GM23338 (cell line): ENCODE results near the gene NVL. TPM values are rescaled to one million over a fixed set of nuclear protein-coding genes. Genes with fewer than 3 reads are reported as not detected.

Source experiments
- ATAC-seq: fragments of 200-7000 bp; cut with Tn5 transposase; 3 replicates; pipeline ENCODE4 v1.9.1; 2020
- DNase-seq: peaks from one replicate; pipeline ENCODE4 v3.0.0-alpha.2; 2015; ENCODE audit warnings: low spot score
- H2AFZ ChIP-seq: fragments of 200-600 bp; sonication (generic); 2 replicates; pipeline ENCODE4 v1.8.0; 2016; ENCODE audit warnings: antibody characterized with exemption, mild to moderate bottlenecking, moderate library complexity
- H3F3A ChIP-seq: fragments of 200-600 bp; sonication (generic); replicated peaks from 2 replicates; pipeline ENCODE4 v1.8.0; 2017; ENCODE audit warnings: antibody characterized with exemption, mixed run types, low read depth
- H3K27ac ChIP-seq: fragments of 200-600 bp; sonication (generic); 2 replicates; pipeline ENCODE4 v1.6.1; 2016; ENCODE audit warnings: low read depth
- H3K27me3 ChIP-seq: fragments of 200-600 bp; sonication (generic); 2 replicates; pipeline ENCODE4 v1.8.0; 2016; ENCODE audit warnings: mild to moderate bottlenecking, mixed run types, moderate library complexity; ENCODE audit not compliant: insufficient read depth
- H3K36me3 ChIP-seq: fragments of 200-600 bp; sonication (generic); 2 replicates; pipeline ENCODE4 v1.8.0; 2016; ENCODE audit warnings: mild to moderate bottlenecking; ENCODE audit not compliant: insufficient read depth
- H3K4me1 ChIP-seq: fragments of 200-600 bp; sonication (generic); 2 replicates; pipeline ENCODE4 v1.8.0; 2016; ENCODE audit warnings: mild to moderate bottlenecking, moderate library complexity; ENCODE audit not compliant: insufficient read depth
- H3K4me2 ChIP-seq: fragments of 200-600 bp; sonication (generic); 2 replicates; pipeline ENCODE4 v1.7.1; 2017; ENCODE audit warnings: mixed run types
- H3K4me3 ChIP-seq: fragments of 200-600 bp; sonication (generic); 2 replicates; pipeline ENCODE4 v1.6.1; 2016; ENCODE audit warnings: mixed run types
- H3K79me2 ChIP-seq: fragments of 200-600 bp; sonication (generic); replicated peaks from 2 replicates; pipeline ENCODE4 v1.8.0; 2017; ENCODE audit warnings: mild to moderate bottlenecking; ENCODE audit not compliant: insufficient read depth
- H3K9me2 ChIP-seq: fragments of 200-600 bp; sonication (generic); 2 replicates; pipeline ENCODE4 v1.8.0; 2017; ENCODE audit not compliant: insufficient read depth
- H4K20me1 ChIP-seq: fragments of 200-600 bp; sonication (generic); replicated peaks from 2 replicates; pipeline ENCODE4 v1.8.0; 2017; ENCODE audit warnings: mild to moderate bottlenecking; ENCODE audit not compliant: insufficient read depth
- H3K27ac Mint-ChIP-seq: 2 replicates; pipeline ENCODE4 v1.8.0; 2020; ENCODE audit warnings: inconsistent platforms, mild to moderate bottlenecking, moderate library complexity, mixed read lengths
- H3K27me3 Mint-ChIP-seq: 3 replicates; pipeline ENCODE4 v1.8.0; 2022; ENCODE audit warnings: low read depth, mild to moderate bottlenecking, moderate library complexity, mixed read lengths, inconsistent platforms; ENCODE audit not compliant: insufficient read depth, poor library complexity
- H3K36me3 Mint-ChIP-seq: 3 replicates; pipeline ENCODE4 v1.8.0; 2021; ENCODE audit warnings: low read depth, mild to moderate bottlenecking, inconsistent platforms, moderate library complexity, mixed read lengths
- H3K4me1 Mint-ChIP-seq: 3 replicates; pipeline ENCODE4 v1.8.0; 2020; ENCODE audit warnings: mild to moderate bottlenecking, inconsistent platforms, mixed read lengths
- H3K4me3 Mint-ChIP-seq: 3 replicates; pipeline ENCODE4 v1.8.0; 2021; ENCODE audit warnings: moderate library complexity, mild to moderate bottlenecking, inconsistent platforms, mixed read lengths
- H3K9me3 Mint-ChIP-seq: 3 replicates; pipeline ENCODE4 v1.8.0; 2020; ENCODE audit warnings: moderate library complexity, mild to moderate bottlenecking, inconsistent platforms, mixed read lengths
- CREB1 ChIP-seq: fragments of 250-450 bp; sonication (Bioruptor Pico); IDR thresholded peaks from 2 replicates; pipeline ENCODE4 v1.5.0; 2020; ENCODE audit warnings: low read depth, mild to moderate bottlenecking, moderate library complexity
- EZH2 ChIP-seq: fragments of 200-600 bp; sonication (generic); IDR thresholded peaks from one replicate; pipeline ENCODE4 v1.8.0; 2017; ENCODE audit warnings: antibody characterized with exemption, mild to moderate bottlenecking, low read depth; ENCODE audit not compliant: unreplicated experiment
- EZH2phosphoT487 ChIP-seq: fragments of 200-600 bp; sonication (generic); IDR thresholded peaks from one replicate; pipeline ENCODE4 v1.8.1; 2018; ENCODE audit warnings: antibody characterized with exemption; ENCODE audit not compliant: unreplicated experiment
- JUNB ChIP-seq: IDR thresholded peaks from one replicate; pipeline ENCODE4 v1.6.1; 2016; ENCODE audit warnings: antibody characterized with exemption; ENCODE audit not compliant: unreplicated experiment
- NANOG ChIP-seq: IDR thresholded peaks from 2 replicates; pipeline ENCODE4 v1.6.1; 2016; ENCODE audit warnings: antibody characterized with exemption, borderline replicate concordance
- POLR2AphosphoS5 ChIP-seq: IDR thresholded peaks from 2 replicates; pipeline ENCODE4 v1.6.1; 2016; ENCODE audit warnings: antibody characterized with exemption, low read depth
- STAT1 ChIP-seq: IDR thresholded peaks from one replicate; pipeline ENCODE4 v1.6.1; 2016; ENCODE audit warnings: antibody characterized with exemption; ENCODE audit not compliant: unreplicated experiment
- ZNF114 ChIP-seq: fragments of 250-450 bp; sonication (Bioruptor Pico); IDR thresholded peaks from 2 replicates; pipeline ENCODE4 v1.5.0; 2020; ENCODE audit warnings: mild to moderate bottlenecking, moderate library complexity
- ZNF331 ChIP-seq: fragments of 250-450 bp; sonication (Bioruptor Pico); IDR thresholded peaks from 2 replicates; pipeline ENCODE4 v1.5.0; 2020; ENCODE audit warnings: low read depth, mild to moderate bottlenecking, moderate library complexity
- polyA plus RNA-seq: library from polyadenylated mRNA; unstranded; fragments of >200 nt; fragmentation: Nextera tagmentation; extraction: Ambion mirVana; gene quantifications from 2 replicates; pipeline ENCODE4 v1.2.1, GENCODE V29; 2016
- total RNA-seq: library from RNA; depleted of rRNA; stranded (reverse); fragments of >200 nt; shearing (Covaris generic); gene quantifications from 2 replicates; pipeline ENCODE4 v1.2.3, GENCODE V29; 2014
- TF ChIP-seq, protein P1 (sequence below): fragments of 250-450 bp; sonication (Bioruptor Pico); IDR thresholded peaks from 2 replicates; pipeline ENCODE4 v1.5.0; 2020; ENCODE audit warnings: mild to moderate bottlenecking, moderate library complexity
- TF ChIP-seq, protein P2 (sequence below): IDR thresholded peaks from one replicate; pipeline ENCODE4 v1.6.1; 2018; ENCODE audit warnings: antibody characterized with exemption; ENCODE audit not compliant: unreplicated experiment
- TF ChIP-seq, protein P3 (sequence below): IDR thresholded peaks from 2 replicates; pipeline ENCODE4 v1.6.1; 2016; ENCODE audit warnings: antibody characterized with exemption

The NVL gene
- total and polyA plus RNA-seq, 2 experiments from 2014 or later, result 44.4 to 71.7 TPM

DNA sequence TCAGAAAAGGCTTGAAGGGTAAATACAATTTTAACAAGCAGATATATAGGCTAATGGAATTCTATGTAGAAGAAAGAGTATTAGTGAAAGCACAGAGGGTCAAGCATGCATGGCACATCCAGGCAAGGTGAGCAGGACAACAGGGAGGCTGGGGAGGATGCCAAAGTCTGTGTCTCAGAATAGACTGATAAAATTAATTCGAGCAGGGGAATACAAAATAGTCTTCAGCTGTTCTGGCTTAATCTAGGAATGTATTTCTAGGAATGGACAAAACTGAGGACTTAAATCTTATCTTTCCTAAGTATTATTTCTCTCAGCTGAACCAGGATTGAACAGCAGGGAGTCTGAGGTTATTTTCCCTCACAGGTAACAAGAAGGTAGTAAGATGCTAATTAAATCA is 35.2 kb downstream of the NVL start:
- ATAC-seq, result no peak
- peaks cover 39% of the 10 kb centered on the region for H3K36me3 ChIP-seq
- H3K79me2 ChIP-seq, result no peaks in the 10 kb centered on the region
- Mint-ChIP-seq H3K4me1 (no peaks in the 10 kb centered on the region), H3K4me3 (no peak overlapping the region), H3K36me3 (peaks cover 71% of the 10 kb centered on the region), H3K27me3 (peaks cover 4% of the 10 kb centered on the region), H3K9me3 (no peaks in the 10 kb centered on the region), H3K27ac (no peak overlapping the region)
- H2AFZ ChIP-seq, result no peak overlapping the region
- TF ChIP-seq ZNF331 (CRISPR knock-in tag), result no peak
- H3K27ac ChIP-seq, result no peak overlapping the region
- H3K4me1 ChIP-seq, result no peaks in the 10 kb centered on the region
- H3K4me3 ChIP-seq, result no peak overlapping the region
- no peaks in the 10 kb centered on the region for H3K27me3 ChIP-seq
- H3K4me2 ChIP-seq, result no peak overlapping the region
- H3K9me2 ChIP-seq, result no peaks in the 10 kb centered on the region
- no peak for DNase-seq
- 0 out of 2 replicates have a peak, but pooled peaks cover 3% of the 10 kb centered on the region for H4K20me1 ChIP-seq
- H3F3A ChIP-seq, result peaks cover 3% of the 10 kb centered on the region

DNA sequence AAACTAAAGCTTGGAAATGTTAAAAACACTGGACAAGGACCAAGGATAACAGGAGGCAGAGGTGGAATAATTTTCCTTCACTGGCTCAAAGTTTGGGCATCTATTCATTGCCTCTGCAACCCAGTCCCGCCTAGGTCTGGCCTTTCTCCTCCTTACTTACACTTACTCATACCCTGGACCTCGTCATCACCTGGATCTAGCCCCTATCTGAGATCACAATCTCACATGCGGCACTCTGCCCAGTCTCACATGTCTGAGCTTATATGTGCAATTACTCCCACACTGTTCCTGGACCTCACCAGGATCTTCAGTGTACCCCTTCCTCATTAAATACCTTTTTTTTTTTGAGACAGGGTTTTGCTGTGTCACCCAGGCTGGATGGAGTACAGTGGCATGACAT is 37.6 kb downstream of the NVL start:
- H3K36me3 ChIP-seq, result peaks cover 28% of the 10 kb centered on the region
- Mint-ChIP-seq H3K4me1 (peaks cover 8% of the 10 kb centered on the region; the same call in 2 of the 3 replicates), H3K27ac (no peak overlapping the region)
- TF ChIP-seq JUNB, result no peak
- TF ChIP-seq, protein P1, sequence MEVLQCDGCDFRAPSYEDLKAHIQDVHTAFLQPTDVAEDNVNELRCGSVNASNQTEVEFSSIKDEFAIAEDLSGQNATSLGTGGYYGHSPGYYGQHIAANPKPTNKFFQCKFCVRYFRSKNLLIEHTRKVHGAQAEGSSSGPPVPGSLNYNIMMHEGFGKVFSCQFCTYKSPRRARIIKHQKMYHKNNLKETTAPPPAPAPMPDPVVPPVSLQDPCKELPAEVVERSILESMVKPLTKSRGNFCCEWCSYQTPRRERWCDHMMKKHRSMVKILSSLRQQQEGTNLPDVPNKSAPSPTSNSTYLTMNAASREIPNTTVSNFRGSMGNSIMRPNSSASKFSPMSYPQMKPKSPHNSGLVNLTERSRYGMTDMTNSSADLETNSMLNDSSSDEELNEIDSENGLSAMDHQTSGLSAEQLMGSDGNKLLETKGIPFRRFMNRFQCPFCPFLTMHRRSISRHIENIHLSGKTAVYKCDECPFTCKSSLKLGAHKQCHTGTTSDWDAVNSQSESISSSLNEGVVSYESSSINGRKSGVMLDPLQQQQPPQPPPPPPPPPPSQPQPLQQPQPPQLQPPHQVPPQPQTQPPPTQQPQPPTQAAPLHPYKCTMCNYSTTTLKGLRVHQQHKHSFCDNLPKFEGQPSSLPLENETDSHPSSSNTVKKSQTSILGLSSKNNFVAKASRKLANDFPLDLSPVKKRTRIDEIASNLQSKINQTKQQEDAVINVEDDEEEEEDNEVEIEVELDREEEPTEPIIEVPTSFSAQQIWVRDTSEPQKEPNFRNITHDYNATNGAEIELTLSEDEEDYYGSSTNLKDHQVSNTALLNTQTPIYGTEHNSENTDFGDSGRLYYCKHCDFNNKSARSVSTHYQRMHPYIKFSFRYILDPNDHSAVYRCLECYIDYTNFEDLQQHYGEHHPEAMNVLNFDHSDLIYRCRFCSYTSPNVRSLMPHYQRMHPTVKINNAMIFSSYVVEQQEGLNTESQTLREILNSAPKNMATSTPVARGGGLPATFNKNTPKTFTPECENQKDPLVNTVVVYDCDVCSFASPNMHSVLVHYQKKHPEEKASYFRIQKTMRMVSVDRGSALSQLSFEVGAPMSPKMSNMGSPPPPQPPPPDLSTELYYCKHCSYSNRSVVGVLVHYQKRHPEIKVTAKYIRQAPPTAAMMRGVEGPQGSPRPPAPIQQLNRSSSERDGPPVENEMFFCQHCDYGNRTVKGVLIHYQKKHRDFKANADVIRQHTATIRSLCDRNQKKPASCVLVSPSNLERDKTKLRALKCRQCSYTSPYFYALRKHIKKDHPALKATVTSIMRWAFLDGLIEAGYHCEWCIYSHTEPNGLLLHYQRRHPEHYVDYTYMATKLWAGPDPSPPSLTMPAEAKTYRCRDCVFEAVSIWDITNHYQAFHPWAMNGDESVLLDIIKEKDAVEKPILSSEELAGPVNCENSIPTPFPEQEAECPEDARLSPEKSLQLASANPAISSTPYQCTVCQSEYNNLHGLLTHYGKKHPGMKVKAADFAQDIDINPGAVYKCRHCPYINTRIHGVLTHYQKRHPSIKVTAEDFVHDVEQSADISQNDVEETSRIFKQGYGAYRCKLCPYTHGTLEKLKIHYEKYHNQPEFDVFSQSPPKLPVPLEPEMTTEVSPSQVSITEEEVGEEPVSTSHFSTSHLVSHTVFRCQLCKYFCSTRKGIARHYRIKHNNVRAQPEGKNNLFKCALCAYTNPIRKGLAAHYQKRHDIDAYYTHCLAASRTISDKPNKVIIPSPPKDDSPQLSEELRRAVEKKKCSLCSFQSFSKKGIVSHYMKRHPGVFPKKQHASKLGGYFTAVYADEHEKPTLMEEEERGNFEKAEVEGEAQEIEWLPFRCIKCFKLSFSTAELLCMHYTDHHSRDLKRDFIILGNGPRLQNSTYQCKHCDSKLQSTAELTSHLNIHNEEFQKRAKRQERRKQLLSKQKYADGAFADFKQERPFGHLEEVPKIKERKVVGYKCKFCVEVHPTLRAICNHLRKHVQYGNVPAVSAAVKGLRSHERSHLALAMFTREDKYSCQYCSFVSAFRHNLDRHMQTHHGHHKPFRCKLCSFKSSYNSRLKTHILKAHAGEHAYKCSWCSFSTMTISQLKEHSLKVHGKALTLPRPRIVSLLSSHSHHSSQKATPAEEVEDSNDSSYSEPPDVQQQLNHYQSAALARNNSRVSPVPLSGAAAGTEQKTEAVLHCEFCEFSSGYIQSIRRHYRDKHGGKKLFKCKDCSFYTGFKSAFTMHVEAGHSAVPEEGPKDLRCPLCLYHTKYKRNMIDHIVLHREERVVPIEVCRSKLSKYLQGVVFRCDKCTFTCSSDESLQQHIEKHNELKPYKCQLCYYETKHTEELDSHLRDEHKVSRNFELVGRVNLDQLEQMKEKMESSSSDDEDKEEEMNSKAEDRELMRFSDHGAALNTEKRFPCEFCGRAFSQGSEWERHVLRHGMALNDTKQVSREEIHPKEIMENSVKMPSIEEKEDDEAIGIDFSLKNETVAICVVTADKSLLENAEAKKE (CRISPR knock-in tag), result no peak
- no peak for TF ChIP-seq POLR2AphosphoS5
- TF ChIP-seq ZNF331 (CRISPR knock-in tag), result no peak
- TF ChIP-seq EZH2, result no peak
- TF ChIP-seq STAT1, result no peak
- TF ChIP-seq, protein P2, sequence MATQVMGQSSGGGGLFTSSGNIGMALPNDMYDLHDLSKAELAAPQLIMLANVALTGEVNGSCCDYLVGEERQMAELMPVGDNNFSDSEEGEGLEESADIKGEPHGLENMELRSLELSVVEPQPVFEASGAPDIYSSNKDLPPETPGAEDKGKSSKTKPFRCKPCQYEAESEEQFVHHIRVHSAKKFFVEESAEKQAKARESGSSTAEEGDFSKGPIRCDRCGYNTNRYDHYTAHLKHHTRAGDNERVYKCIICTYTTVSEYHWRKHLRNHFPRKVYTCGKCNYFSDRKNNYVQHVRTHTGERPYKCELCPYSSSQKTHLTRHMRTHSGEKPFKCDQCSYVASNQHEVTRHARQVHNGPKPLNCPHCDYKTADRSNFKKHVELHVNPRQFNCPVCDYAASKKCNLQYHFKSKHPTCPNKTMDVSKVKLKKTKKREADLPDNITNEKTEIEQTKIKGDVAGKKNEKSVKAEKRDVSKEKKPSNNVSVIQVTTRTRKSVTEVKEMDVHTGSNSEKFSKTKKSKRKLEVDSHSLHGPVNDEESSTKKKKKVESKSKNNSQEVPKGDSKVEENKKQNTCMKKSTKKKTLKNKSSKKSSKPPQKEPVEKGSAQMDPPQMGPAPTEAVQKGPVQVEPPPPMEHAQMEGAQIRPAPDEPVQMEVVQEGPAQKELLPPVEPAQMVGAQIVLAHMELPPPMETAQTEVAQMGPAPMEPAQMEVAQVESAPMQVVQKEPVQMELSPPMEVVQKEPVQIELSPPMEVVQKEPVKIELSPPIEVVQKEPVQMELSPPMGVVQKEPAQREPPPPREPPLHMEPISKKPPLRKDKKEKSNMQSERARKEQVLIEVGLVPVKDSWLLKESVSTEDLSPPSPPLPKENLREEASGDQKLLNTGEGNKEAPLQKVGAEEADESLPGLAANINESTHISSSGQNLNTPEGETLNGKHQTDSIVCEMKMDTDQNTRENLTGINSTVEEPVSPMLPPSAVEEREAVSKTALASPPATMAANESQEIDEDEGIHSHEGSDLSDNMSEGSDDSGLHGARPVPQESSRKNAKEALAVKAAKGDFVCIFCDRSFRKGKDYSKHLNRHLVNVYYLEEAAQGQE, result no peak
- TF ChIP-seq CREB1 (CRISPR knock-in tag), result no peak
- no peak for TF ChIP-seq ZNF114 (CRISPR knock-in tag)
- TF ChIP-seq, protein P3, sequence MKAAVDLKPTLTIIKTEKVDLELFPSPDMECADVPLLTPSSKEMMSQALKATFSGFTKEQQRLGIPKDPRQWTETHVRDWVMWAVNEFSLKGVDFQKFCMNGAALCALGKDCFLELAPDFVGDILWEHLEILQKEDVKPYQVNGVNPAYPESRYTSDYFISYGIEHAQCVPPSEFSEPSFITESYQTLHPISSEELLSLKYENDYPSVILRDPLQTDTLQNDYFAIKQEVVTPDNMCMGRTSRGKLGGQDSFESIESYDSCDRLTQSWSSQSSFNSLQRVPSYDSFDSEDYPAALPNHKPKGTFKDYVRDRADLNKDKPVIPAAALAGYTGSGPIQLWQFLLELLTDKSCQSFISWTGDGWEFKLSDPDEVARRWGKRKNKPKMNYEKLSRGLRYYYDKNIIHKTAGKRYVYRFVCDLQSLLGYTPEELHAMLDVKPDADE, result no peak
- no peak for TF ChIP-seq NANOG
- TF ChIP-seq EZH2phosphoT487, result no peak

More for the DNA sequence above, 37.6 kb downstream of the NVL start:
- H3K27me3 Mint-ChIP-seq, result no peaks in the 10 kb centered on the region
- Histone ChIP-seq H3K27ac (no peak overlapping the region), H3K4me3 (no peak overlapping the region), H3F3A (peaks cover 3% of the 10 kb centered on the region), H3K27me3 (no peaks in the 10 kb centered on the region), H3K9me2 (no peaks in the 10 kb centered on the region), H4K20me1 (peaks cover 3% of the 10 kb centered on the region; the same call in 1 of the 2 replicates), H3K79me2 (no peaks in the 10 kb centered on the region), H2AFZ (no peak overlapping the region), H3K4me2 (no peak overlapping the region), H3K4me1 (no peaks in the 10 kb centered on the region)
- no peaks in the 10 kb centered on the region for H3K9me3 Mint-ChIP-seq
- no peak overlapping the region for H3K4me3 Mint-ChIP-seq
- H3K36me3 Mint-ChIP-seq, result peaks cover 64% of the 10 kb centered on the region
- DNase-seq (no peak), ATAC-seq (no peak)
